ENCODE results near the gene BRWD1. TPM values are rescaled to one million over a fixed set of nuclear protein-coding genes. Genes with fewer than 3 reads are reported as not detected.
A peak's percentile ranks its signal among the peaks of the same experiment; 100 is the strongest.

Gene BRWD1
- total and polyA plus RNA-seq, 2 of the 13 experiments (the other 11 are each of a cell fraction or from before 2014, with no cell fraction given): 13.9 to 28.0 TPM

- no peak for TF ChIP-seq ZBTB46 (CRISPR knock-in tag; IDR thresholded peaks at IDR 0.05; ENCODE audit: borderline replicate concordance)
- no peak for TF ChIP-seq REXO4 (CRISPR knock-in tag; IDR thresholded peaks at IDR 0.05; ENCODE audit: borderline replicate concordance)
- TF ChIP-seq ZNF383 (CRISPR knock-in tag; IDR thresholded peaks at IDR 0.05; ENCODE audit: borderline replicate concordance): no peak
- no peak for TF ChIP-seq THAP9 (CRISPR knock-in tag; IDR thresholded peaks at IDR 0.05; ENCODE audit: borderline replicate concordance)
- TF ChIP-seq, protein P1, sequence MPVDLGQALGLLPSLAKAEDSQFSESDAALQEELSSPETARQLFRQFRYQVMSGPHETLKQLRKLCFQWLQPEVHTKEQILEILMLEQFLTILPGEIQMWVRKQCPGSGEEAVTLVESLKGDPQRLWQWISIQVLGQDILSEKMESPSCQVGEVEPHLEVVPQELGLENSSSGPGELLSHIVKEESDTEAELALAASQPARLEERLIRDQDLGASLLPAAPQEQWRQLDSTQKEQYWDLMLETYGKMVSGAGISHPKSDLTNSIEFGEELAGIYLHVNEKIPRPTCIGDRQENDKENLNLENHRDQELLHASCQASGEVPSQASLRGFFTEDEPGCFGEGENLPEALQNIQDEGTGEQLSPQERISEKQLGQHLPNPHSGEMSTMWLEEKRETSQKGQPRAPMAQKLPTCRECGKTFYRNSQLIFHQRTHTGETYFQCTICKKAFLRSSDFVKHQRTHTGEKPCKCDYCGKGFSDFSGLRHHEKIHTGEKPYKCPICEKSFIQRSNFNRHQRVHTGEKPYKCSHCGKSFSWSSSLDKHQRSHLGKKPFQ (CRISPR knock-in tag; IDR thresholded peaks at IDR 0.05; ENCODE audit: insufficient replicate concordance): no peak
- TF ChIP-seq, protein P2, sequence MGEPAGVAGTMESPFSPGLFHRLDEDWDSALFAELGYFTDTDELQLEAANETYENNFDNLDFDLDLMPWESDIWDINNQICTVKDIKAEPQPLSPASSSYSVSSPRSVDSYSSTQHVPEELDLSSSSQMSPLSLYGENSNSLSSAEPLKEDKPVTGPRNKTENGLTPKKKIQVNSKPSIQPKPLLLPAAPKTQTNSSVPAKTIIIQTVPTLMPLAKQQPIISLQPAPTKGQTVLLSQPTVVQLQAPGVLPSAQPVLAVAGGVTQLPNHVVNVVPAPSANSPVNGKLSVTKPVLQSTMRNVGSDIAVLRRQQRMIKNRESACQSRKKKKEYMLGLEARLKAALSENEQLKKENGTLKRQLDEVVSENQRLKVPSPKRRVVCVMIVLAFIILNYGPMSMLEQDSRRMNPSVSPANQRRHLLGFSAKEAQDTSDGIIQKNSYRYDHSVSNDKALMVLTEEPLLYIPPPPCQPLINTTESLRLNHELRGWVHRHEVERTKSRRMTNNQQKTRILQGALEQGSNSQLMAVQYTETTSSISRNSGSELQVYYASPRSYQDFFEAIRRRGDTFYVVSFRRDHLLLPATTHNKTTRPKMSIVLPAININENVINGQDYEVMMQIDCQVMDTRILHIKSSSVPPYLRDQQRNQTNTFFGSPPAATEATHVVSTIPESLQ (CRISPR knock-in tag; conservative IDR thresholded peaks at IDR 0.05): no peak
- peak; percentile 80 for TF ChIP-seq RBFOX2 (IDR thresholded peaks at IDR 0.05; ENCODE audit: low read depth, low read length)
- TF ChIP-seq CENPBD1 (CRISPR knock-in tag; IDR thresholded peaks at IDR 0.05; ENCODE audit: borderline replicate concordance, low read depth): no peak
- no peak for TF ChIP-seq TSC22D2 (CRISPR knock-in tag; IDR thresholded peaks at IDR 0.05; ENCODE audit: borderline replicate concordance)
- no peak for TF ChIP-seq CREM (IDR thresholded peaks at IDR 0.05)
- TF ChIP-seq CREM (CRISPR knock-in tag; IDR thresholded peaks at IDR 0.05): no peak
- TF ChIP-seq ZSCAN30 (CRISPR knock-in tag; IDR thresholded peaks at IDR 0.05): no peak
- peak; percentile 44; the same call in 1 of the 3 replicates for TF ChIP-seq MXI1 (IDR thresholded peaks at IDR 0.05; ENCODE audit: borderline replicate concordance, low read depth, low read length)
- TF ChIP-seq HBP1 (CRISPR knock-in tag; IDR thresholded peaks at IDR 0.05; ENCODE audit: low read depth): 0 out of 2 replicates have a peak, but pooled peaks have one; percentile 7
- peak; percentile 40; the same call in 1 of the 2 replicates for TF ChIP-seq ZIK1 (CRISPR knock-in tag; IDR thresholded peaks at IDR 0.05; ENCODE audit: borderline replicate concordance, low read depth)
Observed at GRCh38 chr21:39348355-39349210, 35.2 kb upstream of the BRWD1 start, which contains the start of gene HMGN1 (continued).
